ENCODE measurements around the gene PSD.

The PSD gene

DNA sequence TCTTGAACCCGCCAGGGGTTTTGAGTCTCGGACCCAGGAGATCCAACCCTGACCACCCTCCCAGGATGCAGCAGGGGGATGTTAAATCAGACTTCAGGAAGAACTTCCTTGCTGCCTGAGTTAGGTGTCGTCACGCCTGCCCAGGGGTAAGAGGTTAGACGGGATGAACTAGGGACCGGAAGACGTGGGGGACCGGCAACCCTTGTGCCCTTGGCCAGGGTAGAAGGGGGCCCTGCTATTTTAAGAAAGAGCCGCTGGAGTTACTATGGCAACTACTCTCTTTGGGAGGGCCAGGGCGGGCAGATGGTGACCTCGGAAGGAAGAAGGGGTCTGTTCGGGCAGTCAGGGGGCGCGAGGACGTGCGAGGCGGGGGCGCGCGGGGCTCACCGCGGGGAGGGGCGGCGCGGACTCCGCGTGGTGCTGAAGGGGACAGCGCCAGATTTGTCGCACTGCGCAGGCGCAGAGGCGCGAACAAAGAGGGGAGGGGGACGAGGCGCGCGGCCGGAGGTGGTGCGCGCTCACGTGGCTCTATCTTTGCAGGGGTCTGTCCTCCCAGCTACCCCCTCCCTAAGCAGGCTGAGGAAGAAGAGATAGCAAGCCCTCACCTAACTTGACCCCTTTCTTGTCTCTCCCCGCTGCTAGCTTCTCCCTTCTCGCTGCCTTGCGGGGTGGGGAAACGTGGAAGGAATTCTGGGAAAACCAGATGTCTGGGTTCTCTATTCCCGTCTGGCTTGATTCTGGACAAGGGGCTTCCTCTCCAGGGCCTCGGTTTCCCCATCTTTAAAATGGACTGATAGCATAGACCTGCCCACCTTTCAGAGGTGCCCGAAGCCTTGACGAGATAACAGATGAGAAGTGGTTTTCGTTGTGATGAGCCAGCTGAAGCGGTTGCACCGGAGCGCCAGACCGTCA lies 940 bp upstream of the PSD start:
- peak; percentile 56 for DNase-seq

DNA sequence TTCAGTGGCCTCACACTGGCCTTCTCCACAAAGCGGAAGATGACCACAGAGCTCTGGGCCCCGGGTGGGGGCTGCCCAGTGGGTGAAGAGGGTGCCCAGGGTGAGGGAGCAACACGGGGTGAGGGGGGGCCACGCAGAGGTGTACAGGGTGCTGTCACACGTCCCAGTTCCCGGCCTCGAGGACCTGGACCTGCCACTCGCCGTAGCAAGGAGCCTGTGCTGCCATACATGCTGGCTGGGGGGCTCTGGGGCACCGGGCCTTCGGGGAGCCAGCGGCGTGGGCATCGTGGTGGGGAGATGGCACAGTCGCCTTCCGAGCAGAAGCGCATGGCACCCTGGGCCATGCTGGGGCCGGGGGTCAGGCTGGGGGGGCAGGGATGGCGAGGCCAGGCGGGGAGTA lies 1.9 kb downstream of the PSD start:
- no peak for DNase-seq

DNA sequence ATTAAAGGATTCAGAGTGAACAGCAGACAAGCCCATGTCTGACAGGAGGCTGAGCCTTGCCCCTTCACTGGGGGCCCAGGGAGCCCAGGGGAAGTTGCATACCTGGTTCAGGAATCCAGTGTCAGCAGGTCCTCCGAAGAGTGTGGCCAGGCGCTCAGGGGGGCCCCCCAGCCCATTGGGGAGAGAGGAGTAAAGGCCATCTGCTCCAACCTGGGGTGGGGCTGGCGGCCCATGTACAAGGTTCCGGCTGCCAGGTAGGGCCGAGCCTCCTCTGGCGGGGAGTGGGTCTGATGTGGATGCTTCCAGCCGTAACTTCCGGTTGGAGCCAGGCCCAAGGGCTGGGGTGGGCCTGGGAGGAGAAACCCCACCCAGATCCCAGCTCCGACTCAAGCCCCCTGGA lies 2.3 kb downstream of the PSD start:
- DNase-seq = no peak

DNA sequence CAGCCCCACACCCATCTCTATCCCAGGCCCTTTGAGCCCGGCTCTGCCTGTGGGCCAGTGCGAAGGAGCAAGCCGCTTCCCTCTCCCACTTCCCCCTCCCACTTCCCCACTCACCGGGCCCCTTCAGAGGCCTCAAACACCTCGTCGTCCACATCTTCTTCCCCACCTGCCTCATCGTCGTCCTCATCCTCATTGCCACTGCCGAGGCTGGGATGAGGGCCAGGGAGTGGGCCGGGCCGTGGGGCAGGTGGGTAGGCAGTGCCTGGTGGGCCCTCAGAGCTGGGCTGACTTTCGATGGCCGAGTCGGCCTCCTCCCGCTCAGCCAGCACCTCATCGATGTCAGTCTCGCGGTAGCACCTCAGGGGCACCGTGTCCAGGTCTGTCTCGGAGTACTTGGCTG lies 3.8 kb downstream of the PSD start:
- no peak for DNase-seq

DNA sequence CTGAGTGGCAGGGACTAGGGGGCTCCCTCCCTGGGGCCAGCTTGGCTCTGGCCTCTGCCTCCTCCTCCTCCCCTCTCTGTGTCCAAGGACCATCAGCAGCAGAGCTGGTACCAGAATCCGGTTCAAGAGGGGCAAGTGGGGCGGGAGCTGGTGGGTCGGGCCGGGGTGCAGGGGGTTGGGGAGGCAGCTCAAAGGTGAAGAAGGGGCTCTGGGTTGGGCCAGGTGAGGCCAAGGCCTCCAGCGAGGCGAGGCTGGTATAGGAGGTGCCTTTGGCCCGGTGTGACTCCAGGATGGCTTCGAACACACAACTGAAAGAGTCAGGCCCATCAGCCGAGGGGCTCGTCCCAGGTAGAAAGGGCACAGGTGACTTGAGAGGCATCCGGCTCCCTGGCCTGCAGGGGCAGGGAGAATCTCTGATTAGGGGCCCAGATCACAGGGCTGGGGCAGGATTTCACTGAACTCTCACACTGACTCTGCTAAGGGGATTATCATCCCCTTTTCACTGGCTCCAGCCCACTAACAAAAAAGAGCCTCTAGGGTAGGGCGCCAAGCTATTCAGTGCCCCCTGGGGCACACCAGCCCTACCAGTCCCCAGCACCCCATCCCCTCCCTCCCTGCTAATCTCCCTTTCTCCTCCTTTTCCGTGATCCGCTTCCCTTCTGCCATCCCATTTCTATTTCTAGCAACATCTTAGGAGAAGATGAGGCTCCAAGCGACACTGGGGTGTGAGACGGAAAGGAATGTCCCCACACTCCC lies 4.6 kb downstream of the PSD start:
- no peak for DNase-seq

DNA sequence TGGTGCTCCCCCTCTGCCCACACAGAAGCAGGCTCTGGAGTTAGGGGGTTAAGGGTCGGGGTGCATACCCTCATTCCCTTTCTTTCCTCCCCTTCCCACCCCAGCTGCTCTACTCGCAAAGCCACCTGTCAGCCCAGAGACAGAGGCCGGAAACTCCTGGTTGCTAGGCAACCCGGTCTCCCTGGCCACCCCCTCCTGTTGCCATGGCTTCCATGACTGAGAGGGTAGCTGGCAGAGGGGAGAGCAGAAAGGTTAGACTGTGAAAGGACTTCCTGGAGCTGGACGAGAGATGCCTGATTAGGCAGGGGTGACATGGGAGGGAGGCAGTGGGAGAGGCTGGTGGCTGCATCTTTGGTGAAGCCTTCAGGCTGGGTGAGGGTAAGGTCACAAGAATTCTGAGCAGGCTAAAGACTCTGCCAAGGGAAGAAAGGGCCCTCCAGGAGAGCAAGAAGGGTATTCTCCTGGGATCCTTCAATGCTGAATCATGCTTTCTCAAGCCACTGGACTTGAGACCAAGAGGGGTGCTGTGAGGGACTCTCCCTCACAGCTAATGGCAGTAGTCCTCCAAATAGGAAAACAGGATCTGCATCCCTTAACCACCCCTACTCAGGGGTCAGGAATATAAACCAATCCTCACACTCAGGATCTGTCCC lies 5.4 kb downstream of the PSD start:
- DNase-seq = peak; percentile 44

DNA sequence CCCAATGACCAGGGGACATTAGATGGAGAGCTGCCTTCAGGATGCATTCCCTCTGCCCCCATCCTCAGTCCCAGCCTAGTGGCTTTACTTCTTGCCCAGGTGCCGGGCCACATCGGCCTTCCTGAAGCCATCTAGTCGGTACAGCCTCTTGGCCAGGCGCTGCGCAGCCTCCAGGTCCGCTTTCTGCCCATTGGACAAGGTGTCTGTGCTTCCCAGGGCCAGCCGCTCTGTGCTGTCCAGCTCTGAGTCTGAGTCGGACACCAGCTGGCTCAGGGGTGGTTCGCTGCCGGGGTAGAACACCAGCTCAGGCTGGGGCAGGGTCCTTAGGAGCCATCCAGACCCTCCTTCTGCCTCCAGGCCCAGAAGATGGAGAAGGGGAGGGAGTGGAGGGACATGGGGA lies 6.3 kb downstream of the PSD start:
- no peak for DNase-seq

DNA sequence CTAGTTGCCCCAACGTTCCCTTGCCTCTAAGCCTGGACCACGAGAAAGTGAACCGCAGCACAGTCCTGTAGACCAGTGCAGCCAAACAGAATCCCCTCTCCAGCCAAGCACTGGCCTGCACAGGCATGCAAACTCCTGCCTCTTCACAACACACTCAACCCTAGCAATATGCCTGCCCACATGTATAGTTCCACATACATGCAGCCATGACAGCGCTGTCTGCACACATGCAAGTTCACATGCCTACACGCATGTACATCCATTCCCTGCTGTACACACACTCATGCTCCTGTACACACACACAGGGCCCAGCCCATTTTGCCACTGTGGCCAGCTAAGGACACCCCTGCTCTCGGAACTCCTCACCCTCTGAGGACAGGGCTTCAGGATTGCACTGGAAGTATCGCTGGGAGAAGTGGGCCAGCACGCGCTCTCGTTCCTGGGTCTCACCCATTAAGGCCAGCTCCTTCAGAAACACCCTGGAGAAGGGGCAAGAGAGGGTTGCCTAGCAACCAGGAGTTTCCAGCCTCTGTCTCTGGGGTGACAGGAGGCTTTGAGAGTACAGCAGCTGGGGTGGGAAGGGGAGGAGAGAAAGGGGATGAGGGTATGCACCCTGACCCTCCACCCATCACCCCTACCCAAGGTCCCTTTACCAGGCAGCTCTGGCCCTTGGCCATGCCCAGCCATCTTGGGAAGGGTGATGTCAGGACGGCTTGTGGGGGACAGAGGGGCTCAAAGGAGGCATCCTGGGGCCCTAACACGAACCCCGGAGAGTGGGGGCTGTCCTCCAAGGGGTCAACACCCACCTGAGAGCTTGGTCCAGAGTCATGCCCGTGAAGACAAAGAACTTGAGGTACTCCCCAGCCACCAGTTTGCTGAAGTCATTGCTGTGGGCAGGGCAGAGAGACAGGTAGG lies 7.0 kb downstream of the PSD start:
- DNase-seq = no peak

DNA sequence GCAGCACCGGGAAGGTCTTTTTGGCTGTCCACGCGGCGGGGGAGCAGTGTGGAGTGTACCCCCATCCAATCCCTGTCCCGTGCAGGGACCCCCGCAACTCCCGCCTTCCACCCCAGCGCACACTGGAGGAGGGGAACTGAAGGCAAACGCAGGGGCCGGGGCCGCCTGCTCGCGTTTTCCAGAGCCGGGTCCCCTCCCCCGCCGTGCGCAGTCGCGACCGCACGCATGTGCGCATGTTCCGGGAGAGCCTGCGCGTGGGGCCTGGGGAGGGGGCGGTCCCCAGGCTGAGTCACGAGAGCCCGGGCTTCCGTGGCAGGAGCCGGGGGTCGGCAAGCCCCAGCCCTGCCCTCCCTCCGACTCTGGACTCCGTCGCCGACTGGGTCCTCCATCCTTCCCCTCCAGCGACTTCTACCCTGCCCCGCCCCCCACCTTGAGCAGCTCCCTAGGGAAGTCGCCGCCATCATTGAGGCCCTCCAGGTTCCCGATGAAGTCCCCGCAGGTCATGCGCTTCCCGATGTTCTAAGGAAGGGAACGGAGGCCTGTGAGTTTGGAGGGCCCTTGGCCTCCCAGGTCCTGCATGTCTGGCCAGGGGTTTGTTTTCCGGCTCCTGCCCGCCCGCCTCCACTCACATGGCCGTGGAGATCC lies 8.0 kb downstream of the PSD start:
- DNase-seq = no peak

DNA sequence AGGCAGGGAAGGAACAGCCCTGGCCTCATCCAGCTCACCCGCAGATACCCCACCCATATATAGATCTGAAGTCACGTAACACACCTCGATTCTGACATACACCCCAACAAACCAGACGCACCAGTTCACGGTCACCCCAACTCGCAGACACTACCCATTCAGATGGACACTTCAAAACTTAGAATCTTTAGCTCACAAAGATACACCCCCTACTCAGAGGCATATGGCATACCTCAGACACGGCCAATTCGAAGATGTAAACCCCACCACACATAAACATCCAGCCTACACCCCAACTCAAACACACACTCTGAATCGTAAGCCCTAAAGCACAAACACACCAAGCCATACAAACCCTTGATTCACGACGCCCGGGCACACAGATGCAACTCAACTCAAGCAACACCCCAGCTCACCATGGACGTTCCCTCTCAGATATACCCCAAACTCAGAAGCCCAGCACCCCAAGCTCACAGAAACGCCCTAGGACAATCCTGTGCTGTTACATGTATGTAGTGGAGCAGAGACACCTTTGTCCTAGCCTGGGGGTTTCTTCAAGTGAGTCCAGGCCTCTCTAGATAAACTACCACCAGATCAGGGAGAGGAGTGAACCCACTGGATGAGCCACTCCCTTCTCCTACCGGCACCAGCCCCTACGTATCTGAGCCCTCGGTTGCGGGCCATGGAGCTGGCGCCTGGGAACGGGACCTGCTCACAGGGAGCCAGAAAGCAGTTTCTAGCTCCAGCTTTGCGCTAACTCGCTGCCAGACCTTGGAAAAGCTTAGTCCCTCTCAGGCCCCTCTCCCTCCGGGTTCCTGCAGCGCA lies 8.8 kb downstream of the PSD start:
- DNase-seq = no peak

DNA sequence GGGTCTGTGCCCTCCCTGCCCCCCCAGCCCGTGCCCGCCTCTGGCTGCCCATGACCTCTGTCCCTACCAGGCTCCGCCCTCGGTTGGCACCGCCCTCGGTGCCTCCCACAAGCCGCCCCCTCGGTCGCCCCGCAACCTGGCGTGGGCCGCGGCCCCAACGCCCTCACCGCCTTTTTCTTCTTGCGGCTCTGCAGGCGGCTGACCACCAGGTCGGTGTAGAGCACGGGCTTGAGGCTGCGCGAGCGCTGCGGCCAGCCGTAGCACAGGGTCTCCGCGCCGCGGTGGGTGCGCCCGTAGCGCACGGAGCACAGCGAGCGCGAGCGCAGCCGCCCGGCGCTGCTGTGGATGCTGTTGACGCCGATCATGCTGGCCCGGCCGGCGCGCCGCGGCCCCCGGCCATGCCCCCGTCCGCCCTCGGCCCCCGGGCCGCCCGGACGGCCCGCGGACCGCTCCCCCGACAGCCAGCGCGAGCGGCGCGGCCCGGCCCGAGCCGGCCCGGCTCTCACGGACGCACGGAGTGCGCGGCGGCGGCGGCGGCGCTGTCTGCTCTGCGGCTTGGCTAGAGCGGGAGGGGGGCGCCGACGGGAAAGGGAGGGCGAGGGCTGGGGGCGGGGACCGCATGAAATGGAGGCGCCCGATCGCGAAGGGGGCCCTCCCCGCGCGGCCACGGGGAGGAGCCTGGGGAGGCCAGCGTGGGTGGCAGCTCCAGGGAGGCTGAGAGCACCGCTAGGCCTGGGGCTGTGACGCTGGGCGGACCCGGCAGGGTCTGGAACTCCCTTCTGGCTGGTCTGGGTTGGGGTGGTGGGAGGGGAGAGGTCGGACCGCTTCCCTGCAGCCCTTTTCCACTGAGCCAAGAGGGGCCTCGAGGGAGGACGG lies 9.6 kb downstream of the PSD start:
- DNase-seq = peak; percentile 47

DNA sequence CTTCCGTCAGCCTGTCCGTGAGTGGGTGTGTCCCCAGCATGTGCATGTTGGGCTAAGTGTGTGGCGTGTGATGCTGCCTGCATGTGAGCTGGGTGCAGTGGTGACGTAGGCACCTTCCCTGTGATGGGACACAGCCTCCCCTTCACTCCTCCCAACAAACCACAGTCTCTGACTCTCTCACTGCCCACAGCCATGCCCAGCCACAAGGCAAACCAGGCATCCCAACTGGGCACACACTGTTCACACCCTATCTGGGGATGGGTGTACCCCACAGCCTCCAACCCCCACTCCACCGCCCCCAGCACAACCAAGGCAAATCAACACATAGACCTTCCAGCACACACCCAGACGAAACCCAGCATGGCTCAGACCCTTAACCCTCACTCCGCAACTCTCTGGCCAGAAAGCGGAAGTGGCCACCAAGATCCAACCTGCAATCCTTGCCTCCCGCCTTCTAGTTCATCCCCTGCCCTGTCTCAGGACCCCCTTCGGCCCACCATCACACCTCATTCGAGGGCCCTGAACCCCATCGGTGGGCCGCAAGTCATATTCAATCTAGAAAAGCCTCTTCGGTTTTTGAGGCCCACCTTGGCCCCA lies 10.4 kb downstream of the PSD start:
- no peak for DNase-seq

DNA sequence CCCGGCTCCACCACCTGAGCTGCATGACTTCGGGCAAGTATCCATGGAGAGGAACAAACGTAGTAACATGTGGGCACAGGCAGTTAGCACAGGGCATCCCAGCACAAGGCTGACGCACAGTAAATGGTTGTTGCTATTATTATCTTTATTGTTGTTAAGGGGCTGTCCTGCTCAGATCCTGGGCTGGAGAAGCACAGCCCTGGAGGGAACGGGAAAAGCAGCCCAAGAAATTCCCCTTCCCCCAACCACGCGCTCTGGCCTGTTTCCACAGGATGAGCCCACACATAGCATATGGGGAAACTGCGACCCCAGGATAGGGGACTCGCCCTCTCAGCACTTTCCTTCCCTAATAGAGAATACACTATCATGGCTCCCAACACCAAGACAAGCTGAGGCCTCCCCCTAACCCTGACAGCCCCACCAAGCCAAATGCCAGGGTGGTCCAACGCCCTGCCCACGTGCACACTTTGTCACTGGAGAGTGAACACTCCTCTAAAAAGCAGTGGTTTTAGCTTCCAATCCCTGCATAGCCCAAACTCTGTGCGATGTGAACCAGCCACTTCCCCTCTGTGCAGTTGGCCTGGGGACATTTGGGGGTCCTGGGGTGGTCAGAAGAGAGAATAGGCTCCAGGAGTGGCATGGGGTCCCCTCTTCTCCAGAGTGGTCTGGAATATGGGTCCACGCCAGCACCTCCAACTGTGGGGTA lies 11.0 kb downstream of the PSD start:
- no peak for DNase-seq

DNA sequence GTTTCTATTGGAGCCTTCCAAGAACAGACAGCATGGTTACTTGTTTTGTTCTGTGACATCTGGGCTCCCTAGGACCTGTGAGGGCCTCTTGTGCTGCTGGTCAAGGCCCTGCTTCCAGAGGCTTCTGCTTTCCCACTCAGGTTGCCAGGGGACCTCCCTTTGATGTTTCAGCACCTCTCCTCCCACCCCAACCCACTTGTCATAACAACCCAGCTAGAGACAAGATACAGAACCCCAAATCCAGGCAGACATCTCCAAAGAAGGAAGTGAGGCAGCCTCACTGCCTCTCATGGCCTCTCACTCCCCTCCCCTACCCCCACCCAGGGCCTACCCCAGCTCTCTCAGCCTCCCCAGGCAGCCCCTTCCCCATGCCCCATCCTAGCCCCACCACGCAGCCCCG lies 11.8 kb downstream of the PSD start:
- no peak for DNase-seq

DNA sequence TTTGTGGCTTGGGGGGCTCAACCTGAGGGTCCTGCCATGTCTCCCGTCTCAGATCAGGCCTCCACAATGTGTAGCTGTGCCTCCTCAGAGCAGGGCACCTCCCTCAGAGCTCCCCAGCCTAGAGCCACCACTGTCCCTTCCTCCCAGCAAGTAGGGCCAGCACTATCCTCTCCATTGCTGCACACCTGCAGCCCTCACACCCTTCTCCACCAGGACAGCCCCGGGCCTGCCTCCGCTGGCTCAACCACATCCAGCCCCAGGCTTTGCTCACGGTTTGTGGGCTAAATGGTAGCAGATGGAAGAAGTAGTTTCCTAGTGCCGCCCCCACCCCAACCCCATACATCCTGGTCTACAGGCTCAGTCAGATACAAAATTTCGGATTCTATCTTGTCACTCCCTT lies 13.0 kb downstream of the PSD start:
- DNase-seq = no peak

DNA sequence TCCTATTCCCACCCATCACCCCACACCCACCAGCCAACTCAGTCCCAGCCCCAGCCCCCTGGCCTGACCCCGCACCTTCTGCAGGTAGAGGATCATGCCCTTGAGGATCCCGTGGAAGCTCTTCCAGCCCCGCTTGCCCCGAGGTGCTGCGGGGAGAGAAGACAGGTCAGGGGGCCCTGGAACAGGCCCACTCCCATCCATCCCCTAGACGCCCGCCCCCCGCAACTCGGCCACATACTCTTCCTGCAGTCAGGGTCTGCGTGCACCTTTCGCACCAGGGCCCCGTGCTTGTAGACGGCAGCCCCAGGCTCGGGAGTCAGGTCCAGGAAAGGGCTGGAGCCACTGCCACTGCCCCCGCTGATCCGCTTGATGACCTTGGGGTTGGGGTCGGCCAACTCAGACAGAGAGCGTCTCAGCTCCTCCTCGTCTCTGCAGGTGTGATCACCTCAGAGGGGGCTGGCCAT lies 13.4 kb downstream of the PSD start:
- DNase-seq = no peak

DNA sequence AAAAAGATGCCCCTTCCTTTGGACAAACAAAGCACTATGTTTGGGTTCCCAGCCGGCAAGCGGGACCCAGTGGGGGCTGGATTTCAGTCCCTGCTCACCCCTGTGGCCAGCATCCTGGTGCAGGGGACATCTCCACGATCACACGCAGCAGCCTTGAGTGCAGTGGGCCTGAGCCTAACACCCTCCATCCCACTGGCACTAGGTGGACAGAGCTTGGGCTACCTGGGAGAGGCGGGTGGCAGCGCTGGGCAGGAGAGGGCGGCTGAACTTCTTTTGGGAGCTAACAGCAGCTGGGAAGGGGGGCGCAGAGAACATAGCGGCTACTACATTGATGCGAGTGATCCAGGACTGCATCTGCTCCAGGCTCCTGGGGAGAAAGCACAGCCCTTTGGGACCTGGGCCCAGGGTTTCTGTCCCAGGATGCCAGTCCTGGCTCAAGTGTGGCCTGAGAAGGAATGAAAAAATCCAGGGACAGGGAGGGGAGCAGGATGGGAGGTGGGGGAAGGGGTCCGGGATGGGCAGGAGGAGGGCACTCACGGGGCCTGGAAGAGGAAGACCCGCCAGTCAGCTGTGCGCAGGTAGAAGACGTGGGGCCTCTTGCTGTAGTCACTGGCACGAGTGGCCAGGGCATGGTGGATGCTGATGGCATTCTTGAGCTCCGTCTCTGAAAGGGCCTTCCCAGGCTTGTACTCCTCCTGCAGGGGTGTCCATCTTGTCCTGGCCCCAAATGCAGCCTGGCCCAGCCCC lies 14.1 kb downstream of the PSD start:
- no peak for DNase-seq

DNA sequence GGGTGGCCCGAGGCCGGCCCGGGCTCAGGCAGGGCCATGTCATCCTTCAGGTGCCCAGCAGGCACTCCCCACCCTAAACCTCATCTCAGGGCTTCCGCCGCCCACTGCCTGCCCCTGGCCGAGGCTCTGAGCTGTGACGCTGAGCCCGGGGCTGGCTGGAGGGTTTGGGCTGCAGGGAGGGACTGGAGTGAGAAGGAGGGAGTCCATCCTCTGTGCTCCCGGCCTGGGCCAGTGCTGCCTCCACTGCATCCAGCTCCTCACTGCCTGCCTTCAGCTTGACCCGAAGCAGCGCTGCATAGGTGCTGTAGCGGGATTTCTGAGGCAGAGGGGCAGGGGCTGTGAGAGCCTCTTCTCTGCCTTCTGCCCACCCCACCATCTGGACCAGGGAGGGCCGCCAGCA lies 15.5 kb downstream of the PSD start:
- no peak for DNase-seq

All from CD4-positive, alpha-beta T cell treated with Interleukin-4 for 4 hours (primary cell).